HCT116 (cell line): ENCODE data around the gene TMEM11.

Source experiments
- CEBPB ChIP-seq: IDR thresholded peaks from 2 replicates; pipeline ENCODE4 v1.6.1; 2012; ENCODE audit warnings: low read depth
- EZH2 ChIP-seq: fragments of 200-600 bp; sonication (generic); IDR thresholded peaks from 2 replicates; pipeline ENCODE4 v1.6.1; 2017; ENCODE audit warnings: antibody characterized with exemption, mixed run types
- EZH2phosphoT487 ChIP-seq: fragments of 200-600 bp; IDR thresholded peaks from 2 replicates; pipeline ENCODE4 v1.6.1; 2018; ENCODE audit warnings: antibody characterized with exemption, borderline replicate concordance
- POLR2A ChIP-seq: IDR thresholded peaks from 2 replicates; pipeline ENCODE4 v1.7.0; 2011; ENCODE audit warnings: borderline replicate concordance; ENCODE audit not compliant: insufficient read depth, insufficient read length; ENCODE audit errors: extremely low read depth
- POLR2AphosphoS5 ChIP-seq: IDR thresholded peaks from 2 replicates; pipeline ENCODE4 v1.6.1; 2011; ENCODE audit warnings: mild to moderate bottlenecking, low read depth, low read length, moderate library complexity
- TF ChIP-seq, protein P1 (sequence below): IDR thresholded peaks from 2 replicates; pipeline ENCODE4 v1.6.1; 2012
- TF ChIP-seq, protein P2 (sequence below): IDR thresholded peaks from 2 replicates; pipeline ENCODE4 v1.6.1; 2012
- TF ChIP-seq, protein P3 (sequence below), 3 experiments: fragments of 200-600 bp in 1 of 3; sonication (generic) in 1 of 3; IDR thresholded peaks in 2 of 3; conservative IDR thresholded peaks in 1 of 3; 2 replicates each; pipeline ENCODE4 v1.5.1; 2012 to 2017; ENCODE audit warnings: low read depth in 2 of 3, low read length in 2 of 3, antibody characterized with exemption in 1 of 3, borderline replicate concordance in 1 of 3, control low read depth in 1 of 3, mild to moderate bottlenecking in 1 of 3, mixed read lengths in 1 of 3, mixed run types in 1 of 3, moderate library complexity in 1 of 3; ENCODE audit not compliant: insufficient read depth in 1 of 3

DNA sequence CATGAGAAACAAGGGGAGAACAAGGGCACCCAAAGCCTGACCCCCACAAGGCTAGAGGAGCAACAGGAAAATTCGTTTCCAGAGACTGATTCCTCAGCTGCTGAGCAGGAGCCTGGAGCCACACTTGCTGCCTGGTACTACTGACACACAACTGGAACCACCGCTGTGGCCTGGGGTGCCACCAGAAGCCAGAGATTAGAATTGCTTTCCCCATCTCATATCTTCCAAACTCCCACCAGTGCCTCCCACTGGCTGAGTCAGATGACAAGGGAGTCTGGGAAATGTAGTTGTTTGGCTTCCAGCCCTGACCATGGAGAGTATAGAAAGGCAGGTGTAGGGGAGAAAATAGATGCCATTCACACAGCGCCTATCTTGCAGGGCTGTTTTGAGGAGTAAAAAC is 4.1 kb upstream of the TMEM11 start:
- TF ChIP-seq, protein P1, sequence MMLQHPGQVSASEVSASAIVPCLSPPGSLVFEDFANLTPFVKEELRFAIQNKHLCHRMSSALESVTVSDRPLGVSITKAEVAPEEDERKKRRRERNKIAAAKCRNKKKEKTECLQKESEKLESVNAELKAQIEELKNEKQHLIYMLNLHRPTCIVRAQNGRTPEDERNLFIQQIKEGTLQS = no peak
- TF ChIP-seq POLR2A = no peak
- TF ChIP-seq, protein P2, sequence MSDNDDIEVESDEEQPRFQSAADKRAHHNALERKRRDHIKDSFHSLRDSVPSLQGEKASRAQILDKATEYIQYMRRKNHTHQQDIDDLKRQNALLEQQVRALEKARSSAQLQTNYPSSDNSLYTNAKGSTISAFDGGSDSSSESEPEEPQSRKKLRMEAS = no peak
- no peak for TF ChIP-seq CEBPB
- TF ChIP-seq, protein P3, sequence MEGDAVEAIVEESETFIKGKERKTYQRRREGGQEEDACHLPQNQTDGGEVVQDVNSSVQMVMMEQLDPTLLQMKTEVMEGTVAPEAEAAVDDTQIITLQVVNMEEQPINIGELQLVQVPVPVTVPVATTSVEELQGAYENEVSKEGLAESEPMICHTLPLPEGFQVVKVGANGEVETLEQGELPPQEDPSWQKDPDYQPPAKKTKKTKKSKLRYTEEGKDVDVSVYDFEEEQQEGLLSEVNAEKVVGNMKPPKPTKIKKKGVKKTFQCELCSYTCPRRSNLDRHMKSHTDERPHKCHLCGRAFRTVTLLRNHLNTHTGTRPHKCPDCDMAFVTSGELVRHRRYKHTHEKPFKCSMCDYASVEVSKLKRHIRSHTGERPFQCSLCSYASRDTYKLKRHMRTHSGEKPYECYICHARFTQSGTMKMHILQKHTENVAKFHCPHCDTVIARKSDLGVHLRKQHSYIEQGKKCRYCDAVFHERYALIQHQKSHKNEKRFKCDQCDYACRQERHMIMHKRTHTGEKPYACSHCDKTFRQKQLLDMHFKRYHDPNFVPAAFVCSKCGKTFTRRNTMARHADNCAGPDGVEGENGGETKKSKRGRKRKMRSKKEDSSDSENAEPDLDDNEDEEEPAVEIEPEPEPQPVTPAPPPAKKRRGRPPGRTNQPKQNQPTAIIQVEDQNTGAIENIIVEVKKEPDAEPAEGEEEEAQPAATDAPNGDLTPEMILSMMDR (IDR thresholded peaks at IDR 0.05 in 2 of 3, conservative IDR thresholded peaks at IDR 0.05 in 1 of 3; ENCODE audit: borderline replicate concordance in 1 of 3, insufficient read depth in 1 of 3, low read depth in 2 of 3, low read length in 2 of 3) = peak in 1 of 3 experiments; percentile 4; a peak in 1 of 6 replicates
- no peak for TF ChIP-seq EZH2
- TF ChIP-seq POLR2AphosphoS5 = no peak
- TF ChIP-seq EZH2phosphoT487 = no peak
